GM10266 (cell line): ENCODE results near the gene TLN1.

Experiments used
- DNase-seq: peaks from one replicate; pipeline ENCODE4 v3.0.0; 2012; ENCODE audit errors: extremely low spot score
- TF ChIP-seq, protein P1 (sequence below): IDR thresholded peaks from 2 replicates; pipeline ENCODE4 v1.5.1; 2012; ENCODE audit warnings: mild to moderate bottlenecking, low read depth; ENCODE audit not compliant: control insufficient read depth, insufficient read depth; ENCODE audit errors: missing control alignments

The TLN1 gene

DNA sequence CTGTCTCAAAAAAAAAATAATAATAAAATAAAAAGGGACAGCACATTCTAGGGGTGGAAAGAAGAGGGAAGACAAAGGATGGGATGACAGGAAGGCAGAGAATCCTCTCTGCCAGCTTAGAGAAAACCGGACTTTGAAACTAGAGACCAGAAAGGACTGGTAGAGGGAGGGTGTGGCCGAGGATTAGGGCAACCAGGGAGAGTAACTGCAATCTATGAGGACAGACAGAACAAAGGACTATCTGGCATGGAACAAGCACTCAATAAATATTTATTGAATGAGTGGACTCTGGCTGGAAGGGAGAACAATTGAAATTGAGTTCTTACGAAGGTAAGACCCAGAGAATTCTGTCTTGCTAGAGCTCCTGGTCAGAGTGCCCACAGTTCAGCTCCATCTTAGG lies 14.6 kb upstream of the TLN1 start:
- DNase-seq = no peak
- TF ChIP-seq, protein P1, sequence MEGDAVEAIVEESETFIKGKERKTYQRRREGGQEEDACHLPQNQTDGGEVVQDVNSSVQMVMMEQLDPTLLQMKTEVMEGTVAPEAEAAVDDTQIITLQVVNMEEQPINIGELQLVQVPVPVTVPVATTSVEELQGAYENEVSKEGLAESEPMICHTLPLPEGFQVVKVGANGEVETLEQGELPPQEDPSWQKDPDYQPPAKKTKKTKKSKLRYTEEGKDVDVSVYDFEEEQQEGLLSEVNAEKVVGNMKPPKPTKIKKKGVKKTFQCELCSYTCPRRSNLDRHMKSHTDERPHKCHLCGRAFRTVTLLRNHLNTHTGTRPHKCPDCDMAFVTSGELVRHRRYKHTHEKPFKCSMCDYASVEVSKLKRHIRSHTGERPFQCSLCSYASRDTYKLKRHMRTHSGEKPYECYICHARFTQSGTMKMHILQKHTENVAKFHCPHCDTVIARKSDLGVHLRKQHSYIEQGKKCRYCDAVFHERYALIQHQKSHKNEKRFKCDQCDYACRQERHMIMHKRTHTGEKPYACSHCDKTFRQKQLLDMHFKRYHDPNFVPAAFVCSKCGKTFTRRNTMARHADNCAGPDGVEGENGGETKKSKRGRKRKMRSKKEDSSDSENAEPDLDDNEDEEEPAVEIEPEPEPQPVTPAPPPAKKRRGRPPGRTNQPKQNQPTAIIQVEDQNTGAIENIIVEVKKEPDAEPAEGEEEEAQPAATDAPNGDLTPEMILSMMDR = no peak

DNA sequence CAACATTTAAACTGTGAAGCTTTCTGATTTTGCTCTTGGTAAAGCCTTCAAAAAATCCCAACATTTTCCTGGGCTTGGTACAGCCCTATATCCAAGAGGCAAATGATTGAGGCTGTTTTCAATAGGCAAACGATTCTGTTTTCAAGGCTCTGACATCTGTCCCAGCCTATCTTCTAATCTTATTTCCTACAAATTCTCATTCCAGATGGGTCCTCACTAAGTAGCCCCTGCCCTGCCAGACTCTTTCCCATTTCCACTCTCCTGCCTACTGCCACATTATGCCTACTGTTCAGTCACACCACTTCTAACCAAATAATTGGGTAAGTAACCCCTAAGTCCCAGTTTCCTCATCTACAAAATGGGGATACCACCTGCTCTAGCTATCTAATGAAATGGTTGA lies 13.6 kb upstream of the TLN1 start:
- TF ChIP-seq, protein P1 = no peak
- no peak for DNase-seq

DNA sequence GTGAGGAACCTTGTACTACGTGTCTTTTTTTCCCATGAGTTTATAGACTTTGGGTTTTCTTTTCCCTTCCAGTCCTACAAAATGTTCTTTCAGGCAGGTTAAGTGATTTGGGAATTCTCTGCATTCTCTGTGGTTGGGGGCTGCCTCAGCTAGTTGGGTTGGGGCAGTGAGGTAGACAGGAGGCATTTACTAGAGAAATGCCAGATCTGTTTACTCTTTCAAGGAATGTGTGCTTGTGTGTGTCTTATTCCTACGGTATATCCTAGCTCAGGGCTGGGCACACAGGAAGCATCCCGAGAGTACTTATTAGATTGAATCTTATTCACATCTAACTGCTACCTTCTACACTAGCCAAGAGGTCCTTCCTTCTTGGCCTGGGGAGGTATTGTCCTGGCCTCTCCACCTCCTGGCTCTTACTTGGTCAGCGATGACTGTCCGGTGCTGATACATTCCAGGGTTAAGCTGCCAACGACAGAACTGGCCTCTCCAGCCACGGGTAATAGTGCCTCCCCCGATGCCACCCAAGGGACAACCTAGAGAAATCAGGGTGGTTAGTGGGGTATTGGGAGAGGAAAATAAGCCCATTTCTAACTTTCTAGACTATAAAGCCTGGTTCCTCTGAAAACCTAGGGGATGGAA lies 12.0 kb upstream of the TLN1 start:
- no peak for DNase-seq

DNA sequence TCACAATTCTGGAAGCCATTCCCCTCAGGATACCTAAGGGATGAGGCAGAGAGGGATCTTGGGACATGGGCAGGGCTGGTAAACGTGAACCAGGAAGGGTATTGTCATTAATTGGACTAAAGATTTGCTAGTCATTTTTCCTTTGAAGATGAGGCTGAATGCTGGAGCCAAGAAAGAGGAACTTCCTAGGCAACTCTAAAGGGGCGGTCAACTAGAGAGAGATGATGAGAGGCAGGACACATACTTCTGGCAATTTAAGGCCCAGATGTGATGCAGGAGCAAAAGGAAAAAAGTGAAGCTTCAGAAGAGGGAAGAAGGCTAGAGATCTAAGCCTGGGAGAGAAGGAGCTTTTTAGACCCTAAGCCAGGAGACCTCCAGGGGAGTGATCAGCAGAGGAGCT lies 11.5 kb upstream of the TLN1 start:
- TF ChIP-seq, protein P1 = no peak
- DNase-seq = no peak

More for the DNA sequence above, 12.0 kb upstream of the TLN1 start:
- TF ChIP-seq, protein P1 = no peak

DNA sequence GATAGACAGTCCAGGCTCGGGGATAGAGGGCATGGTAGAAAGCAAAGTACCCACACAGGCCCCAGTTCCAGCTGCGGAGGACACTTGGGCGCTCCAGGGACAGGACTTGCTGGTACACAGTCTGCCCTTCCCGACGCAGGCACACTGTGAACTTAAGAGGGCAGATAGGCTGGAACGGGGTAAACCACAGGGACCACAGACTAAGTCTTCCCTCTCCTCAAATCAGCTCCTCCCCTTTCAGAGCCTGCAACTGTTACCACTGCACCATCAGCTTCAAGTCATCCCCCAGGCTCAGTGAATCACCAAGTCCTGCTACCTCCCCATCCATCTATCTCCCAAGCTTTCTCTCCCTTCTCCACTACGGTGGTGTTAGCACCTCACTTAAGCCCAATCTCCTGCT lies 9.7 kb upstream of the TLN1 start:
- DNase-seq = no peak
- TF ChIP-seq, protein P1 = no peak

DNA sequence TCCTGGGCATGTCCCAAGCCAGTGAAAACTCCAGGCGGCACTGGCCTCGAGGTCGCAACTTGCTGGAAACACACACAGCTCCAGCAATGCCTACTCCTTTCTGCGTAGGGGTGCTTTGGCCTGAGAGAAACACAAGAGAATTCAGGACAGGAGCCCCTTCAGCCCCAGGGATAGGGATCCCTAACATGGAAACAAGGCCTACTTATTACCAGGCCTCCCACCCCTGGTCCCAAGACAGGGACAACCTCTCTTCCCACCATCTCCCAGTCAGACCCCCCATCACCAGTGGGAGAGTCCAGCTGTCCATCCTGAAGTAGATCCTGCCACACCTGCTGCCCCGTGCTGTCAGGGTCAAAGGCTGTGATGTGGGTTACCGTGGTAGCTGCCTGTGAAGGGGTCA lies 8.2 kb upstream of the TLN1 start:
- TF ChIP-seq, protein P1 = no peak
- DNase-seq = no peak

DNA sequence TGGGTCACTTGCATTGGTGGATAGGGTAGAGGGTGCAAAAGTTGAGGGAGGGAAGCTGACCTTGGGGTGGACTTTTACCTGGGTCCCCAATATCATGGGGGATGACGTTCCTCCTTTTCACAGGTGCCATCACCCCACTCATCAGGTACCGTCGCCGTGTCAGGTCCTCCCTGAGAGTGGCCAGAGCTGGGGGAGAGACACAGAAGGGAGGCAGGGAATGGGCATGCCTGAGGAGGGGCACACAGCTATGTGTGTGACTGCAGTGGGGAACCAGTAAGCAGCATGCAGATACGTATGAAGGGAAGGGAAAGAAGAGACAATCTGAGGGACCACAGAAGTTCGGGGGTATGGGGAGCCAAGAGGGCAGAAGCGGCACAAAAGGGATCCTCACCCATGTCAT lies 6.9 kb upstream of the TLN1 start:
- TF ChIP-seq, protein P1 = no peak
- no peak for DNase-seq
